ENCODE data around the gene ENPP3.

DNA sequence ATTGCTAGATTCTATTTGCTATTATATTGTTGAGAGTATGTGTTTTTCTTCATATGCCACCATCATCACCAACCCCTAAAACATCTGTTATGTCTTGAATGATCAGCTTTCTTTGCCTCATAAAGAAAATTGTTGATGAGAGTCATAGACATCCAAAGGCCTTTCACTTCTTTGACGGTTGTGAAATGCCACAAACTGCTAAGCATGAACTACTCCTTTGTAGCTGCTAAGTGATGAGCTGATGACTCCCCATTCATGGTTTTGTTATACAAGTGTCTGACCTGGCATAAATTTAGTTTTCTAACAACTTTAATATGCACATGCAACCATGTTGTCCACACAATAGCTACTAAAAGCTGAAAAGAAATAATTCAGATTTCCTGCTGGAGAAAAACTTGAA, 8.4 kb upstream of the ENPP3 start:
- TF ChIP-seq, protein P1, sequence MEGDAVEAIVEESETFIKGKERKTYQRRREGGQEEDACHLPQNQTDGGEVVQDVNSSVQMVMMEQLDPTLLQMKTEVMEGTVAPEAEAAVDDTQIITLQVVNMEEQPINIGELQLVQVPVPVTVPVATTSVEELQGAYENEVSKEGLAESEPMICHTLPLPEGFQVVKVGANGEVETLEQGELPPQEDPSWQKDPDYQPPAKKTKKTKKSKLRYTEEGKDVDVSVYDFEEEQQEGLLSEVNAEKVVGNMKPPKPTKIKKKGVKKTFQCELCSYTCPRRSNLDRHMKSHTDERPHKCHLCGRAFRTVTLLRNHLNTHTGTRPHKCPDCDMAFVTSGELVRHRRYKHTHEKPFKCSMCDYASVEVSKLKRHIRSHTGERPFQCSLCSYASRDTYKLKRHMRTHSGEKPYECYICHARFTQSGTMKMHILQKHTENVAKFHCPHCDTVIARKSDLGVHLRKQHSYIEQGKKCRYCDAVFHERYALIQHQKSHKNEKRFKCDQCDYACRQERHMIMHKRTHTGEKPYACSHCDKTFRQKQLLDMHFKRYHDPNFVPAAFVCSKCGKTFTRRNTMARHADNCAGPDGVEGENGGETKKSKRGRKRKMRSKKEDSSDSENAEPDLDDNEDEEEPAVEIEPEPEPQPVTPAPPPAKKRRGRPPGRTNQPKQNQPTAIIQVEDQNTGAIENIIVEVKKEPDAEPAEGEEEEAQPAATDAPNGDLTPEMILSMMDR (IDR thresholded peaks at IDR 0.05 in 8 of 11, conservative IDR thresholded peaks at IDR 0.05 in 3 of 11): no peak
- TF ChIP-seq POLR2A (IDR thresholded peaks at IDR 0.05): no peak
